ENCODE data around the gene DENND2A.
"Not testable (repeated sequence)": the region's sequence is repeated elsewhere in the genome, so short reads cannot be mapped to it uniquely, and the experiment has no call there.

Gene DENND2A

GRCh38 chr7:140645166-140645900 lies 4.7 kb upstream of the DENND2A start:
- no peak for DNase-seq

GRCh38 chr7:140644761-140645160 lies 4.1 kb upstream of the DENND2A start:
- not testable (repeated sequence) for DNase-seq

GRCh38 chr7:140643416-140643815 lies 2.8 kb upstream of the DENND2A start:
- DNase-seq = no peak

GRCh38 chr7:140641524-140642195 lies 1.0 kb upstream of the DENND2A start:
- DNase-seq = no peak

- DNase-seq = no peak
Measured at GRCh38 chr7:140640060-140640637, 464 bp downstream of the DENND2A start.

GRCh38 chr7:140639366-140640053 lies 1.1 kb downstream of the DENND2A start:
- no peak for DNase-seq

GRCh38 chr7:140638173-140638791 lies 2.3 kb downstream of the DENND2A start:
- no peak for DNase-seq

- DNase-seq = no peak
Measured at GRCh38 chr7:140637400-140637799, 3.2 kb downstream of the DENND2A start.

- no peak for DNase-seq
Measured at GRCh38 chr7:140635816-140636215, 4.8 kb downstream of the DENND2A start.

GRCh38 chr7:140635345-140635744 lies 5.3 kb downstream of the DENND2A start:
- no peak for DNase-seq

GRCh38 chr7:140631602-140632001 lies 9.0 kb downstream of the DENND2A start:
- no peak for DNase-seq

- no peak for DNase-seq
Measured at GRCh38 chr7:140631021-140631420, 9.6 kb downstream of the DENND2A start.

GRCh38 chr7:140625908-140626868 lies 14.4 kb downstream of the DENND2A start:
- no peak for DNase-seq

GRCh38 chr7:140625192-140625558 lies 15.4 kb downstream of the DENND2A start:
- DNase-seq = not testable (repeated sequence)

- no peak for DNase-seq
Measured at GRCh38 chr7:140624392-140625191, 16.0 kb downstream of the DENND2A start.

GRCh38 chr7:140623980-140624379 lies 16.6 kb downstream of the DENND2A start:
- no peak for DNase-seq

GRCh38 chr7:140621401-140622021 lies 19.1 kb downstream of the DENND2A start:
- no peak for DNase-seq

GRCh38 chr7:140619915-140620510 lies 20.6 kb downstream of the DENND2A start:
- DNase-seq = not testable (repeated sequence)

GRCh38 chr7:140619176-140619575 lies 21.4 kb downstream of the DENND2A start:
- DNase-seq = no peak

- DNase-seq = no peak
Measured at GRCh38 chr7:140618306-140618705, 22.3 kb downstream of the DENND2A start.
